Type B pancreatic cell (in vitro differentiated cells): Measurements from ENCODE around the gene FARP1. TPM values are rescaled to one million over a fixed set of nuclear protein-coding genes. Genes with fewer than 3 reads are reported as not detected.

Source experiments
- DNase-seq: peaks from one replicate; pipeline ENCODE4 v3.0.0; 2021; ENCODE audit warnings: mixed read lengths; ENCODE audit not compliant: unreplicated experiment; ENCODE audit errors: extremely low spot score
- H3K27ac Mint-ChIP-seq: 2 replicates; pipeline ENCODE4 v1.8.0; 2021; ENCODE audit warnings: mild to moderate bottlenecking, mixed read lengths
- H3K27me3 Mint-ChIP-seq: 2 replicates; pipeline ENCODE4 v1.8.0; 2021; ENCODE audit warnings: mixed read lengths
- H3K36me3 Mint-ChIP-seq: 2 replicates; pipeline ENCODE4 v1.8.0; 2021; ENCODE audit warnings: mixed read lengths
- H3K4me1 Mint-ChIP-seq: one replicate; pipeline ENCODE4 v1.8.0; 2021; ENCODE audit warnings: mixed read lengths; ENCODE audit not compliant: unreplicated experiment
- H3K4me3 Mint-ChIP-seq: 2 replicates; pipeline ENCODE4 v1.8.0; 2021; ENCODE audit warnings: mild to moderate bottlenecking, mixed read lengths
- H3K9me3 Mint-ChIP-seq: 2 replicates; pipeline ENCODE4 v1.8.0; 2021; ENCODE audit warnings: mixed read lengths
- total RNA-seq: library from RNA; stranded (reverse); gene quantifications from 2 replicates; pipeline ENCODE4 v1.2.1, GENCODE V29; 2021; ENCODE audit warnings: low replicate concordance
- TF ChIP-seq, protein P1 (sequence below): fragments of 200-600 bp; sonication (generic); conservative IDR thresholded peaks from 2 replicates; pipeline ENCODE4 v1.5.0; 2021; ENCODE audit warnings: antibody characterized with exemption, mild to moderate bottlenecking

The FARP1 gene
- total RNA-seq, 1 donor from 2014 or later: 195 TPM

GRCh38 chr13:98322091-98322718 is 179.3 kb downstream of the FARP1 start:
- H3K27ac Mint-ChIP-seq: peak overlapping the region; percentile 92
- peaks cover 24% of the 10 kb centered on the region for H3K36me3 Mint-ChIP-seq
- TF ChIP-seq, protein P1, sequence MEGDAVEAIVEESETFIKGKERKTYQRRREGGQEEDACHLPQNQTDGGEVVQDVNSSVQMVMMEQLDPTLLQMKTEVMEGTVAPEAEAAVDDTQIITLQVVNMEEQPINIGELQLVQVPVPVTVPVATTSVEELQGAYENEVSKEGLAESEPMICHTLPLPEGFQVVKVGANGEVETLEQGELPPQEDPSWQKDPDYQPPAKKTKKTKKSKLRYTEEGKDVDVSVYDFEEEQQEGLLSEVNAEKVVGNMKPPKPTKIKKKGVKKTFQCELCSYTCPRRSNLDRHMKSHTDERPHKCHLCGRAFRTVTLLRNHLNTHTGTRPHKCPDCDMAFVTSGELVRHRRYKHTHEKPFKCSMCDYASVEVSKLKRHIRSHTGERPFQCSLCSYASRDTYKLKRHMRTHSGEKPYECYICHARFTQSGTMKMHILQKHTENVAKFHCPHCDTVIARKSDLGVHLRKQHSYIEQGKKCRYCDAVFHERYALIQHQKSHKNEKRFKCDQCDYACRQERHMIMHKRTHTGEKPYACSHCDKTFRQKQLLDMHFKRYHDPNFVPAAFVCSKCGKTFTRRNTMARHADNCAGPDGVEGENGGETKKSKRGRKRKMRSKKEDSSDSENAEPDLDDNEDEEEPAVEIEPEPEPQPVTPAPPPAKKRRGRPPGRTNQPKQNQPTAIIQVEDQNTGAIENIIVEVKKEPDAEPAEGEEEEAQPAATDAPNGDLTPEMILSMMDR: no peak
- peaks cover 10% of the 10 kb centered on the region for H3K9me3 Mint-ChIP-seq
- no peak overlapping the region for H3K4me3 Mint-ChIP-seq
- peaks cover 50% of the 10 kb centered on the region for H3K4me1 Mint-ChIP-seq
- H3K27me3 Mint-ChIP-seq: no peaks in the 10 kb centered on the region
- no peak for DNase-seq

DNA sequence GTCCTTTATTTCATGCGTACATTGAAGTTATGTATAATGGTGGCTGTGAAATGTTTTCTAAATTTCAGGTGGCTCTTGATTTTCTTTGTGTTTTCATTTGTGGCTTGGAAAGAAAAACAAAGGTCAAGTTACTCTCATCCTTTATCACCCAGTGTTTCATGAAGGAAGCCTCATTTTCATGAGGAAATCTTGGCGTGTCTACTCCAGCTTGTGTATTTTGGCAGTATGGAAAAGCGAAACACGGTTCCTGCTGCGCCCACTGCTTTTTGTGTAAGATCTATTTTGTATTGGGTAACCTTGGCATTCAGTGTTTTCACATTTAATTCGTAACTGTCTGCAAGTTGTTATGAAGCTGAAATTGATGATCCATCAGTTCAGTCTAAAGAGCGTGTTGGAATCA is 181.2 kb downstream of the FARP1 start:
- Mint-ChIP-seq H3K4me3 (peak overlapping the region; percentile 1), H3K9me3 (peaks cover 10% of the 10 kb centered on the region), H3K27me3 (no peaks in the 10 kb centered on the region), H3K36me3 (peaks cover 16% of the 10 kb centered on the region), H3K4me1 (peaks cover 56% of the 10 kb centered on the region), H3K27ac (peak overlapping the region; percentile 91)
- TF ChIP-seq, protein P1: no peak
- DNase-seq: no peak

- no peaks in the 10 kb centered on the region for H3K27me3 Mint-ChIP-seq
- peak overlapping the region; percentile 70 for H3K4me3 Mint-ChIP-seq
- peaks cover 10% of the 10 kb centered on the region for H3K9me3 Mint-ChIP-seq
- peaks cover 58% of the 10 kb centered on the region for H3K4me1 Mint-ChIP-seq
- TF ChIP-seq, protein P1: no peak
- DNase-seq: no peak
- peaks cover 15% of the 10 kb centered on the region for H3K36me3 Mint-ChIP-seq
- H3K27ac Mint-ChIP-seq: peak overlapping the region; percentile 91
Measured at GRCh38 chr13:98325724-98326123, 182.8 kb downstream of the FARP1 start.

GRCh38 chr13:98326291-98326690 is 183.4 kb downstream of the FARP1 start:
- Mint-ChIP-seq H3K27ac (peak overlapping the region; percentile 91), H3K9me3 (peaks cover 5% of the 10 kb centered on the region), H3K4me3 (peak overlapping the region; percentile 34), H3K4me1 (peaks cover 59% of the 10 kb centered on the region), H3K27me3 (no peaks in the 10 kb centered on the region), H3K36me3 (peaks cover 10% of the 10 kb centered on the region)
- DNase-seq: no peak
- TF ChIP-seq, protein P1: no peak

GRCh38 chr13:98327371-98328270 is 184.7 kb downstream of the FARP1 start:
- no peak for DNase-seq
- H3K36me3 Mint-ChIP-seq: peaks cover 8% of the 10 kb centered on the region
- H3K27me3 Mint-ChIP-seq: no peaks in the 10 kb centered on the region
- peak overlapping the region; percentile 24 for H3K4me3 Mint-ChIP-seq
- H3K4me1 Mint-ChIP-seq: peaks cover 67% of the 10 kb centered on the region
- H3K27ac Mint-ChIP-seq: peak overlapping the region; percentile 68
- TF ChIP-seq, protein P1: no peak
- H3K9me3 Mint-ChIP-seq: peaks cover 5% of the 10 kb centered on the region
